NCI-H69 (cell line): ENCODE data around the gene UBE2V1.

Experiments
- DNase-seq: peaks from one replicate; lab custom pipeline; 2025; lab: John Stamatoyannopoulos, UW

The UBE2V1 gene

DNA sequence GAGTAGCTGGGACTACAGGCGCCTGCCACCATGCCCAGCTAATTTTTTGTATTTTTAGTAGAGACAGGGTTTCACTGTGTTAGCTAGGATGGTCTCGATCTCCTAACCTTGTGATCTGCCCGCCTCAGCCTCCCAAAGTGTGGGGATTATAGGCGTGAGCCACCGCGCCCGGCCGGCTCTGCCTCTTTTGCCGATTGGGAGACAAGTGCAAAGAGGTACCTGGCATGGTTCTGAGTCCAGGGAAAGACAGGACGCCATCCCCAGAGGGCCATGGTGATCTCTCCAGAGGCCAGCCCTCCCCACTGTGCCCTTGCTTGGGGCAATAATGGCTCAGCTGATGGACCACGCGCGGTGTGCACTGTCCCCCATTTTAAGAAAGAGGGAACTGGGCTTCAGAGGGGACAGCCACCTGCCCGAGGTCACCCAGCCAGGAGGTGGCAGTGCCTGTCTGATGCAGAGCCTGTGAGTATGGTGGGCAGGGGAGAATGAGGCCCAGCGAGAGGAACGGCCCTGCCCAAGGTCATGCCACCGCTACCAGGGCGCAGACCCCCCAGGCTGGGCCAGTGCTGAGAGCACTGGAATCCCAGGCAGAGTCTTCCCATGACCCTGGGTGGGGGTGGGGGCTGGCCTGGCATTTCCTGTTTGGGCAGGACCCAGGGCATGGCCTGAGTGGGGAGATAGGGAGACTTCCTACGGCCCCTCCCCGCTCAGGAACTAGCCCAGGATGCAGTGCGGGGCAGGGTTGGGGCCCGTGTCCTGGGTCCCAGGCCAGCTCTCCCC, 69.2 kb downstream of the UBE2V1 start:
- no peak for DNase-seq

GRCh38 chr20:50042370-50043313, 70.3 kb downstream of the UBE2V1 start:
- no peak for DNase-seq

DNA sequence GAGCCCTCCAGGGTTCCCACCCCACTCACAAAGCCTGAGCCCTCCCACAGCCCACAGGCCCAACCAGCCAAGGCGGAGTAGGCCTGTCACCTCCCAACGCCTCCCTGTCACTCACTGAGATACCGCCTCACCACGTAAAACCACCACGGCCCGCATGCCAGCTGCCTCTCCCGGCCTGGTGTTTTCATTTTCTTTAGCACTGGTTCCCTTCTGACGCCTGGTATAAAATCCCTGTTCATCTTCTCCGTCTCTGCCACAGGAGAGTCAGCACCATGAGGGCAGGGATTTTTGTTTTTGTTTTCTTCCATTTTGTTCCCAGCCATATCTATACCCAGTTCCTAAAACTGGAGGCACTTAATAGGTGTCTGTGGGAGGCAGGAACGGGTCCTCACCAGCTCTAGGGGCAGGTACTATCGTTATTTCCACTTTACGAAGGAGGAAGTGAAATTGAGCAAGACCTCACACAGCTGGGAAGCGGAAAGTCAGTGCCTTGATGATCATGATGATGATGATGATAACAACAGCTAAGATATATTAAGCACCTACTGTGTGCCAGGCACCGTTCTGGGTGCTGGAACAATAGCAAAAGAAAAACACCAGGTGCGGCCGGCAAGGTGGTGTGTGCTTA, 71.6 kb downstream of the UBE2V1 start:
- no peak for DNase-seq

DNA sequence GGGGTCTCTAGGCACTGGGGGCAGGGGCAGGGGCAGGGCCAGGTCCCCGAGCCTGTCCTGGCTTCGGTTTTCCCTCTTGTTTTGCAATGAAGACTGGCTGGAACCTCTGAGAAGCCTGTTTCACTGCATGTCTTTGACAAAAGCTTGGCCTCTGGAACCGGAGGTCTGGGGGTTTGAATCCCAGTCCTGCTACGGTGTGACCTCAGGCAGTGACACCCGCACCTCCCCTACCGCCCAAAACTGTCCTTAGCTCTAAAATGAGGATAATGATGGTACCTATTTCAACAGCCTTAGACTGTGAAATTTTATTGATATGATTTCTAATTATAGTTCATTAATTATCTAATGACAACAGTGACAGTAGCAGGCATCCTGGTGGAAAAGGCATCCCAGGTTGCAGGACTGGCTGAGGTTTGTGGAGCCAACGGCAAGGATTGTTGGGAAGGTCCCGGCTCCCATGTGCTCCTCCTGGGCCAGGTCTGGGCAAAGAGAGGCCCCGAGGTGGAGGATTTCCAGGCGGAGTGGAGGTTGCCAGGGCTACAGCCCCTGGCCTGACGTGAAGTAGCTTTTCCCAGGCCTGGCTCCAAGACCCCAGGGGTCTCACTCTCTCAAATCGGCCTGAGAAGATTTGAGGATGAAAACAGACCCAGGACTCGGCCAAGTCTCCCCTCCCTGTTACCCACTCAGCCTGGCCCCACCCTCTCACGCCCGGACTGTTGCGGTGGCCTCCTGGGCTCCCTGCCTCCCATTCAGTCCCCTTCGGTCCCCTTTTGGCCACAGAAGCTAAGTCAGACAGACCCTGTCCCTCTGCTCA, 72.3 kb downstream of the UBE2V1 start:
- DNase-seq, result no peak

DNA sequence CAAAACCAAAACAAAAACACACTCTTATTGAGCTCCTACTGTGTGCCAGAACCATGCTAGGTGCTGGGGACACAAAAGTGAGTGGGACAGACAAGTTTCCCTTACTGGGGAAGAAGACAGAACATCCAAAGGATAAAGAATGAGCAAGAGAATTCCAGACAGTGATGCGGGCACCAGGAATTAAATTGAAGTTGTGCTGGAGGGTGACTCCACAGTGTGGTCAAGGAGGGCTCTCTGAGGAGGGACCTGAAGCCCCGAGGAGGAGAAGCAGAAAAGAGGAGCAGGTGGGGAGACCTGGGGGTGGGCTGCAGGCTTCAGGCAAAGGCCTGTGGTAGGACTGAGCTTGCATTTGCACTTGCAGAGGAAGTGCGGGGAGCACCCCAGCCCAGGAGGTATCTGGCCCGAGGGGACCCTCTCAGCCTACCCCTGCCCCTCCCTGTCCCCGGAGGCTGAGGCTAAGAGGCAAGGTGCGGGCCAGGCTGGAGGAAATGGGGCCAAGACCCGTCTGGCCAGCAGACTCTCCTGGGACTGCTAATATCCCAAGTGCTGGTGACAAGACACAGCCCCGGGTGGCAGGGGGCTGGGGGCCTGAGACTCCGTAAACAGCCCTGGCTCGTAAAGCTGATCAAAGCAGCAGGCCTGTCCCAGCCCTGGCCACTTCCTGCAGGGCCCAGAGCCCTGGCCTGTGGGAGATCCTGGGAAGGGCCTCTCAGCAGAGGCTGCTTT, 73.1 kb downstream of the UBE2V1 start:
- DNase-seq, result no peak

GRCh38 chr20:50038574-50038991, 74.4 kb downstream of the UBE2V1 start:
- peak; percentile 68 for DNase-seq

- DNase-seq, result no peak
Observed at GRCh38 chr20:50038169-50038568, 74.8 kb downstream of the UBE2V1 start.

DNA sequence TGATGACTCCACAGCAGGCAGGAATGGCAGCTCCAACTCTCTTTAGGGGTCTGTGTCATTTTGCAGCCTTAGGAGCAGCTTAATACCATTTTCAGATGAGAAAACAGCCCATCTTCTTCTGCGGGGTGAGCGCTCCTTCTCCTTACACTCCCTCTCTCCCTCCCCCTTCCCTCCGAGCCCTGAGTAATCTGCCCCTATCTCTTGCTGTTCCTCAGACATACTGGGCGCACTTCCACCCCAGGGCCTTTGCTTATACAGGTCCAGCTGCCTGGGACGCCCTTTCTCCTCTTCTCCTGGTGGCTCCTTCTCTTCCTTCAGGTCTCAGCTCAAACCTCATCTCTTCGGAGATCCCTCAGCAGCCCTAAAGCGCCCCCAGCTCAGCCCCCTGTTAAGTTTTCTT, 75.4 kb downstream of the UBE2V1 start:
- no peak for DNase-seq

GRCh38 chr20:50037123-50037522, 75.8 kb downstream of the UBE2V1 start:
- DNase-seq, result no peak

- no peak for DNase-seq
Observed at GRCh38 chr20:50036703-50037102, 76.2 kb downstream of the UBE2V1 start.

DNA sequence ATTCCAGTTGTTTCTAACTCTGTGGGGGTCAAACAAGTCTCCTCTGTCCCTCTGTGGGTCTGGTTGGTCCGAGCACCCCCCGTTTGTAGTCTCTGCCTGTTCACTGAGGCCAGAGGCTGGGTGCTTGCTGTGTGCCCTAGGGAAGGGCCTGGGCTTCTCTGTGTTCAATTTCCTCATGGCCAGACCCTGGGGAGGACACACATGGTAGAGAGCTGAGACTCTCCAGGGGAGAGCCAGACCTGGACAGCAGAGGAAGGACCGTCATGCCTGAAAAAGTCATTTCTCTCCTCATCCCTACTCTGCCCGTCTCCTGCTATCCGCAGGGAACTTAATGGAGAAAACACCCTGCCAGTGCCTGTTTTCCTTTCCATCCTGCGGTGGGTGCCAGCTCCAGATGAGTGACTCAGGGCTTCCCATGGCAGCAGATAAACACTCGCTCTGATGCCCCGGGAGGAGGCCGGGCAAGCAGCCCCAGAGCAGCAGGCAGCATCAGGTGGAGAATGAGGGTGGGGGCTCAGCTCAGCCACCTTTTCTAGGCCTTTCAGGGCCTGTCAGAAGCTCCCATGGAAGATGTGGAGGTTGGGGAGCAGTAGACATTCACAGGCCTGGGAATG, 78.3 kb downstream of the UBE2V1 start:
- no peak for DNase-seq

DNA sequence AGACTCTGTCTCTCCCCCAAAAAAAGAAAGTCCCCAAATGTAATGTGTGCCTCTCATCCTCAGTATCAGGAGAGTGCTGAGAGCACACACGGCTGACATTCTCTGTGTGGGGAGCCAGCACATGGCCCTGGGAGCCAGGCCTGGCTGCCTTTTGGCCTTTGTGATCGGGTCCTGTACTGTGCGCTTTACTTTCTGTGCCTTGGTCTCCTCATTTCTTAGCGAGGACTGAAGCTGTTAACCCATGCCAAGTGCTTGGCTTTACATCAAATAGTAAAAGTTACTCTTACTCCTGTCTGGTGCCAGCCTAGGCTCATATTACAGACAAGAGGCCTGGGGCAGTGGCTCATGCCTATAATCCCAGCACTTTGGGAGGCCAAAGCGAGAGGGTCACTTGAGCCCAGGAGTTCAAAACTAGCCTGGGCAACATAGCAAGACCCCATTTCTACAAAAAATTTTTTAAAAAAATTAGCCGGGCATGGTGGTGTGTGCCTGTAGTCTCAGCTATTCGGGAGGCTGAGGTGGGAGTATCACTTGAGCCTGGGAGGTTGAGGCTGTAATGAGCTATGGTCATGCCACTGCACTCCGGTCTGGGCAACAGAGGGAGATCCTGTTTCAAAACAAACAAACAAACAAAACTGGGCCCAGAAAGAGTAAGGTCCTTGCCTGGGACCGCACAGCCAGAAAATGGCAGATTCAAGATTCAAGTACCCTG, 79.8 kb downstream of the UBE2V1 start:
- DNase-seq, result no peak
